PC-9 (cell line): ENCODE data around the gene MICALL2.

Experiments
- CTCF ChIP-seq: fragments of 200-600 bp; sonication (generic); conservative IDR thresholded peaks from 2 replicates; pipeline ENCODE4 v1.6.1; 2017; ENCODE audit warnings: mixed run types, antibody characterized with exemption, mild to moderate bottlenecking, moderate library complexity
- EZH2 ChIP-seq: fragments of 200-600 bp; sonication (generic); IDR thresholded peaks from 2 replicates; pipeline ENCODE4 v1.8.0; 2017; ENCODE audit warnings: antibody characterized with exemption, low read depth

- no peak for TF ChIP-seq EZH2
- TF ChIP-seq CTCF, result no peak
Observed at GRCh38 chr7:1419310-1419634, 40.0 kb downstream of the MICALL2 start.
